K562 (cell line): ENCODE results near the gene TMEM117. TPM values are rescaled to one million over a fixed set of nuclear protein-coding genes. Genes with fewer than 3 reads are reported as not detected.

ENCODE experiments used
- ATAC-seq: fragments of 200-7000 bp; cut with Tn5 transposase; 3 replicates; pipeline ENCODE4 v1.9.1; 2020; ENCODE audit warnings: moderate library complexity
- BruUV-seq: library from RNA; stranded (reverse); fragments of 400-500 nt; replicated peaks from 2 replicates; lab custom pipeline; 2021; lab: Mats Ljungman, UMichigan
- CTCF ChIA-PET: fragments of 300-600 bp; formaldehyde crosslinking; extraction: SDS; loops from one replicate; lab custom pipeline; 2021; ENCODE audit warnings: low intra/inter-chr PET ratio; lab: Yijun Ruan, JAX
- POLR2A ChIA-PET: fragments of 300-600, 350-650 bp; sonication (Branson Sonifier 250); formaldehyde crosslinking; extraction: SDS; loops from one replicate; lab custom pipeline; 2021; ENCODE audit warnings: antibody characterized with exemption, inconsistent platforms; lab: Yijun Ruan, JAX
- DNase-seq, 4 experiments: peaks; one replicate each; pipeline versions ENCODE4 v3.0.0 to v3.0.0-alpha.2; 2011 to 2018; ENCODE audit warnings: low spot score in 3 of 4, mixed read lengths in 3 of 4; ENCODE audit errors: extremely low read depth in 1 of 4
- FAIRE-seq: peaks from 2 replicates; lab custom pipeline; 2011; peaks lifted over from hg19 to GRCh38; lab: Jason Lieb, UNC
- H2AFZ ChIP-seq: 2 replicates; pipeline ENCODE4 v1.6.0; 2011; ENCODE audit warnings: low read depth, low read length, control low read depth, inconsistent platforms
- H3K27ac ChIP-seq: fragments of 200-600 bp; 3 replicates; pipeline ENCODE4 v1.8.0; 2011; ENCODE audit warnings: low read depth, mild to moderate bottlenecking, control low read depth, inconsistent platforms, low read length, moderate library complexity, mixed read lengths; ENCODE audit errors: extremely low read depth
- H3K27me3 ChIP-seq, 2 experiments: fragments of 300-600 bp in 1 of 2; 2 replicates in 1 of 2; 3 replicates in 1 of 2; pipeline versions ENCODE4 v1.6.0 to v1.8.0; 2011; ENCODE audit warnings: inconsistent platforms in 2 of 2, low read length in 2 of 2, mild to moderate bottlenecking in 1 of 2, mixed read lengths in 1 of 2, moderate library complexity in 1 of 2; ENCODE audit not compliant: control insufficient read depth in 2 of 2, insufficient read depth in 2 of 2
- H3K36me3 ChIP-seq: fragments of 300-600 bp; 3 replicates; pipeline ENCODE4 v1.8.0; 2011; ENCODE audit warnings: mild to moderate bottlenecking, low read length, inconsistent platforms; ENCODE audit not compliant: control insufficient read depth, insufficient read depth
- H3K4me1 ChIP-seq, 2 experiments: fragments of 200-600 bp in 1 of 2; replicated peaks in 1 of 2; 2 replicates in 1 of 2; 3 replicates in 1 of 2; pipeline versions ENCODE4 v1.5.1 to v1.8.0; 2011; ENCODE audit warnings: inconsistent platforms in 2 of 2, low read length in 2 of 2, mild to moderate bottlenecking in 1 of 2, mixed read lengths in 1 of 2, moderate library complexity in 1 of 2; ENCODE audit not compliant: control insufficient read depth in 2 of 2, insufficient read depth in 2 of 2
- H3K4me2 ChIP-seq: 2 replicates; pipeline ENCODE4 v1.6.1; 2011; ENCODE audit warnings: low read length, control low read depth, inconsistent platforms, mixed read lengths; ENCODE audit not compliant: insufficient read depth
- H3K4me3 ChIP-seq: fragments of 200-600 bp; sonication (generic), shearing (Covaris generic); 2 replicates; pipeline ENCODE4 v1.5.1; 2016; ENCODE audit warnings: control low read depth, inconsistent platforms
- H3K79me2 ChIP-seq: fragments of 200-600 bp; 3 replicates; pipeline ENCODE4 v1.8.0; 2011; ENCODE audit warnings: low read length, inconsistent platforms; ENCODE audit not compliant: control insufficient read depth, insufficient read depth
- H3K9ac ChIP-seq, 2 experiments: 2 replicates each; pipeline versions ENCODE4 v1.6.0 to v1.6.1; 2011; ENCODE audit warnings: low read depth in 2 of 2, low read length in 2 of 2, control low read depth in 1 of 2, inconsistent platforms in 1 of 2, mild to moderate bottlenecking in 1 of 2, mixed read lengths in 1 of 2; ENCODE audit not compliant: insufficient read depth in 1 of 2
- H3K9me1 ChIP-seq: one replicate; pipeline ENCODE4 v1.6.0; 2011; ENCODE audit warnings: inconsistent platforms, mild to moderate bottlenecking, low read length, moderate library complexity; ENCODE audit not compliant: control insufficient read depth, insufficient read depth
- H3K9me3 ChIP-seq: replicated peaks from 2 replicates; pipeline ENCODE4 v1.5.1; 2011; ENCODE audit warnings: low read depth, low read length, inconsistent platforms; ENCODE audit not compliant: control insufficient read depth, insufficient read depth
- H4K20me1 ChIP-seq: replicated peaks from 2 replicates; pipeline ENCODE4 v1.6.1; 2011; ENCODE audit warnings: low read length, inconsistent platforms, mixed read lengths; ENCODE audit not compliant: control insufficient read depth, insufficient read depth
- ATF7 ChIP-seq: fragments of 450-650 bp; IDR thresholded peaks from 2 replicates; pipeline ENCODE4 v1.7.1; 2014; ENCODE audit warnings: mild to moderate bottlenecking, moderate library complexity
- CREB3L1 ChIP-seq: fragments of 450-650 bp; IDR thresholded peaks from 2 replicates; pipeline ENCODE4 v1.6.1; 2014; ENCODE audit warnings: low read depth, mild to moderate bottlenecking, moderate library complexity, borderline replicate concordance
- EP300 ChIP-seq: IDR thresholded peaks from 2 replicates; pipeline ENCODE4 v1.6.1; 2012; ENCODE audit warnings: low read length, improper control_type of control experiment
- EZH2 ChIP-seq: IDR thresholded peaks from 2 replicates; pipeline ENCODE4 v1.6.1; 2012; ENCODE audit warnings: low read depth, mild to moderate bottlenecking, inconsistent platforms, low read length, borderline replicate concordance
- FOXK1 ChIP-seq: sonication (generic); formaldehyde crosslinking; IDR thresholded peaks from 2 replicates; pipeline ENCODE4 v1.8.0; 2022; ENCODE audit warnings: missing genetic modification reagents, mild to moderate bottlenecking, borderline replicate concordance
- GABPA ChIP-seq: fragments of 200-800 bp; sonication (Bioruptor generic); conservative IDR thresholded peaks from 2 replicates; pipeline ENCODE4 v1.6.1; 2016; ENCODE audit warnings: low read depth, missing genetic modification characterization, missing compliant biosample characterization
- HBP1 ChIP-seq: fragments of 450-650 bp; formaldehyde crosslinking; IDR thresholded peaks from 2 replicates; pipeline ENCODE4 v1.4.0; 2022; ENCODE audit warnings: missing genetic modification characterization
- HLTF ChIP-seq: fragments of 450-650 bp; IDR thresholded peaks from 2 replicates; pipeline ENCODE4 v1.6.1; 2016
- IRF2 ChIP-seq: sonication (generic); formaldehyde crosslinking; IDR thresholded peaks from 2 replicates; pipeline ENCODE4 v1.8.1; 2022; ENCODE audit warnings: mild to moderate bottlenecking, missing genetic modification reagents
- LARP7 ChIP-seq: fragments of 450-650 bp; IDR thresholded peaks from 2 replicates; pipeline ENCODE4 v1.6.1; 2016
- NCOR1 ChIP-seq: fragments of 450-650 bp; IDR thresholded peaks from 2 replicates; pipeline ENCODE4 v1.6.1; 2016; ENCODE audit warnings: mild to moderate bottlenecking, moderate library complexity
- NR3C1 ChIP-seq: sonication (generic); formaldehyde crosslinking; IDR thresholded peaks from 2 replicates; pipeline ENCODE4 v1.8.1; 2022; ENCODE audit warnings: missing genetic modification reagents
- NRF1 ChIP-seq, 2 experiments: fragments of 450-650 bp; IDR thresholded peaks in 1 of 2; conservative IDR thresholded peaks in 1 of 2; 2 replicates each; pipeline ENCODE4 v1.6.1; 2014; ENCODE audit warnings: mild to moderate bottlenecking in 2 of 2
- PTRF ChIP-seq: fragments of 450-650 bp; IDR thresholded peaks from 2 replicates; pipeline ENCODE4 v1.6.1; 2016; ENCODE audit warnings: mild to moderate bottlenecking, missing genetic modification characterization, missing compliant biosample characterization
- RHOXF2B ChIP-seq: fragments of 250-450 bp; sonication (Bioruptor Pico); conservative IDR thresholded peaks from 2 replicates; pipeline ENCODE4 v1.5.1; 2021
- RNF2 ChIP-seq: sonication (generic); IDR thresholded peaks from 2 replicates; pipeline ENCODE4 v1.6.1; 2016
- SNIP1 ChIP-seq: fragments of 450-650 bp; IDR thresholded peaks from 2 replicates; pipeline ENCODE4 v1.7.1; 2017; ENCODE audit warnings: low read depth, mild to moderate bottlenecking
- SRF ChIP-seq, 2 experiments: fragments of 250-450, 450-650 bp in 1 of 2; sonication (Bioruptor Pico) in 1 of 2; sonication (generic) in 1 of 2; formaldehyde crosslinking; IDR thresholded peaks; 2 replicates each; pipeline versions ENCODE4 v1.5.0 to v1.5.1; 2020 to 2022; ENCODE audit warnings: mild to moderate bottlenecking in 1 of 2, missing genetic modification reagents in 1 of 2
- TFAP4 ChIP-seq: sonication (generic); formaldehyde crosslinking; IDR thresholded peaks from 2 replicates; pipeline ENCODE4 v1.8.0; 2022; ENCODE audit warnings: missing genetic modification reagents, mild to moderate bottlenecking, moderate library complexity, borderline replicate concordance
- ZFPM2 ChIP-seq: fragments of 250-450 bp; sonication (Bioruptor Pico); IDR thresholded peaks from 2 replicates; pipeline ENCODE4 v1.5.1; 2022; ENCODE audit warnings: mild to moderate bottlenecking
- WGBS: fragments of 100-300 bp; shearing (Covaris generic); methylation state at CpG from one replicate; pipeline ENCODE4 v1.1.6; 2016; ENCODE audit warnings: low coverage, mixed read lengths; ENCODE audit not compliant: insufficient coverage; ENCODE audit errors: missing lambda C conversion rate; 5-methylcytosine and 5-hydroxymethylcytosine counted together
- in situ Hi-C: fragments of 300-500 bp; cut with MboI; formaldehyde crosslinking; loops from 4 replicates; pipeline ENCODE4 v1.15.0; 2018; ENCODE audit warnings: inconsistent platforms, mixed read lengths
- intact Hi-C: fragments of 100-400 bp; cut with micrococcal nuclease; formaldehyde crosslinking; loops from 2 replicates; pipeline ENCODE4 v1.14.2; 2022
- polyA plus RNA-seq, 8 experiments: library from polyadenylated mRNA; depleted of rRNA in 4 of 8; stranded (reverse) in 5 of 8; unstranded in 3 of 8; fragments of >200 nt; fragmentation: Nextera tagmentation in 2 of 8; fragmentation: Illumina TruSeq in 1 of 8; extraction: Ambion mirVana in 2 of 8; extraction: Trizol in 1 of 8; gene quantifications; 2 replicates each; pipeline versions ENCODE4 v1.2.1 to v1.2.3, GENCODE V29; 2011 to 2014; ENCODE audit warnings: inconsistent platforms in 1 of 8, missing spikeins in 1 of 8
- total RNA-seq, 7 experiments: library from RNA; depleted of rRNA in 6 of 7; stranded (reverse); fragments of >200 nt in 6 of 7; fragmentation: Illumina TruSeq in 2 of 7; extraction: Trizol in 2 of 7; gene quantifications; 2 replicates each; pipeline versions ENCODE4 v1.2.1 to v1.2.3, GENCODE V29; 2011 to 2021; ENCODE audit warnings: low replicate concordance in 1 of 7

The TMEM117 gene
- total and polyA plus RNA-seq, 9 of the 15 experiments (the other 6 are each of a cell fraction or from before 2014, with no cell fraction given) = 0.31 to 2.8 (median 1.0) TPM

- Histone ChIP-seq H3K9me1 (no peaks in the 10 kb centered on the region), H2AFZ (no peak overlapping the region), H3K27me3 (no peaks in the 10 kb centered on the region), H3K79me2 (no peaks in the 10 kb centered on the region), H3K4me2 (no peak overlapping the region), H3K4me1 (no peaks in the 10 kb centered on the region), H3K27ac (no peak overlapping the region), H3K4me3 (no peak overlapping the region), H3K36me3 (no peaks in the 10 kb centered on the region), H3K9me3 (no peaks in the 10 kb centered on the region; the same call in 1 of the 2 replicates), H4K20me1 (no peaks in the 10 kb centered on the region), H3K9ac (no peak overlapping the region)
- ATAC-seq (no peak), DNase-seq (no peak), FAIRE-seq (no peak)
- 0% methylated on average over 1 of the region's 1 CpG for WGBS
- no peak for TF ChIP-seq FOXK1
- TF ChIP-seq PTRF (tag) = no peak
- TF ChIP-seq LARP7 = no peak
- TF ChIP-seq CREB3L1 = no peak
- TF ChIP-seq RHOXF2B (CRISPR knock-in tag) = no peak
- TF ChIP-seq HLTF = no peak
- TF ChIP-seq NCOR1 = no peak
- TF ChIP-seq EP300 = no peak
- no peak for TF ChIP-seq GABPA
- no peak for TF ChIP-seq SRF (CRISPR knock-in tag; IDR thresholded peaks at IDR 0.05)
- no peak for TF ChIP-seq RNF2
- no peak for TF ChIP-seq ZFPM2 (CRISPR knock-in tag)
- TF ChIP-seq ATF7 = no peak
- no peak for TF ChIP-seq TFAP4 (CRISPR knock-in tag)
- TF ChIP-seq NRF1 (conservative IDR thresholded peaks at IDR 0.05 in 1 of 2, IDR thresholded peaks at IDR 0.05 in 1 of 2) = no peak
- no peak for TF ChIP-seq EZH2
- TF ChIP-seq NR3C1 (CRISPR knock-in tag) = no peak
- no peak for TF ChIP-seq SNIP1
- no peak for TF ChIP-seq IRF2
- TF ChIP-seq HBP1 = no peak
- ChIA-PET POLR2A (no interaction called here), CTCF (no interaction called here)
- BruUV-seq = no TSS peak
- in situ Hi-C loops = no loop called here
- intact Hi-C loops = no loop called here
Observed at GRCh38 chr12:44294649-44295048, 458.8 kb downstream of the TMEM117 start.
